ENCODE results near the gene NFKBIZ.
"Not testable (repeated sequence)": the region's sequence is repeated elsewhere in the genome, so short reads cannot be mapped to it uniquely, and the experiment has no call there.

The NFKBIZ gene

GRCh38 chr3:101898752-101899169 lies 49.4 kb downstream of the NFKBIZ start:
- H3K4me3 ChIP-seq (ENCODE audit: low read depth, low read length) = no peak overlapping the region
- DNase-seq (ENCODE audit: low read depth) = no peak
- TF ChIP-seq, protein P1, sequence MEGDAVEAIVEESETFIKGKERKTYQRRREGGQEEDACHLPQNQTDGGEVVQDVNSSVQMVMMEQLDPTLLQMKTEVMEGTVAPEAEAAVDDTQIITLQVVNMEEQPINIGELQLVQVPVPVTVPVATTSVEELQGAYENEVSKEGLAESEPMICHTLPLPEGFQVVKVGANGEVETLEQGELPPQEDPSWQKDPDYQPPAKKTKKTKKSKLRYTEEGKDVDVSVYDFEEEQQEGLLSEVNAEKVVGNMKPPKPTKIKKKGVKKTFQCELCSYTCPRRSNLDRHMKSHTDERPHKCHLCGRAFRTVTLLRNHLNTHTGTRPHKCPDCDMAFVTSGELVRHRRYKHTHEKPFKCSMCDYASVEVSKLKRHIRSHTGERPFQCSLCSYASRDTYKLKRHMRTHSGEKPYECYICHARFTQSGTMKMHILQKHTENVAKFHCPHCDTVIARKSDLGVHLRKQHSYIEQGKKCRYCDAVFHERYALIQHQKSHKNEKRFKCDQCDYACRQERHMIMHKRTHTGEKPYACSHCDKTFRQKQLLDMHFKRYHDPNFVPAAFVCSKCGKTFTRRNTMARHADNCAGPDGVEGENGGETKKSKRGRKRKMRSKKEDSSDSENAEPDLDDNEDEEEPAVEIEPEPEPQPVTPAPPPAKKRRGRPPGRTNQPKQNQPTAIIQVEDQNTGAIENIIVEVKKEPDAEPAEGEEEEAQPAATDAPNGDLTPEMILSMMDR (conservative IDR thresholded peaks at IDR 0.05; ENCODE audit: low read depth, low read length) = no peak

- H3K4me3 ChIP-seq (ENCODE audit: low read depth, low read length) = no peak overlapping the region
- TF ChIP-seq, protein P1 (conservative IDR thresholded peaks at IDR 0.05; ENCODE audit: low read depth, low read length) = no peak
- DNase-seq (ENCODE audit: low read depth) = no peak
Measured at GRCh38 chr3:101900316-101900715, 51.0 kb downstream of the NFKBIZ start.

DNA sequence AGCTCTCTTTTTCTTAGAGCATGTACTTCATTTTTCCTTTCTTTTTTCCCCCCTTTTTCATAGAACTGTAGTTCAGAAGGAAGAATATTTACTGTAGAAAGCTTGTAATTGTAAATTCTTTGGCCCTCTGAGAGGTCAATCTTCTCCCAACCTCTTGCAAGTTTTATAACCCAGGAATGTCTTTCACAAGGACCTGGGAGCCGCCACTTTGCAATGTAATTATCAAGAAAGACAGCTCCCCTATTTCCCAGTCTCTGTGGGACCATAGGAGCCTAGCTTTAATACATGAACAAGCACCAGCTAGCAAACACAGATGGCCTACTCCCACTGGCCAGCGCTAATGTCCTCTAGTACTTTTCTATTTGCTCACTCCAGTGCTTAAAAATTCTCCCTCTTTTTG lies 51.4 kb downstream of the NFKBIZ start:
- peak; percentile 37 for DNase-seq (ENCODE audit: low read depth)
- no peak overlapping the region for H3K4me3 ChIP-seq (ENCODE audit: low read depth, low read length)
- TF ChIP-seq, protein P1 (conservative IDR thresholded peaks at IDR 0.05; ENCODE audit: low read depth, low read length) = no peak

GRCh38 chr3:101902041-101902440 lies 52.7 kb downstream of the NFKBIZ start:
- TF ChIP-seq, protein P1 (conservative IDR thresholded peaks at IDR 0.05; ENCODE audit: low read depth, low read length) = no peak
- peak; percentile 95 for DNase-seq (ENCODE audit: low read depth)
- no peak overlapping the region for H3K4me3 ChIP-seq (ENCODE audit: low read depth, low read length)

DNA sequence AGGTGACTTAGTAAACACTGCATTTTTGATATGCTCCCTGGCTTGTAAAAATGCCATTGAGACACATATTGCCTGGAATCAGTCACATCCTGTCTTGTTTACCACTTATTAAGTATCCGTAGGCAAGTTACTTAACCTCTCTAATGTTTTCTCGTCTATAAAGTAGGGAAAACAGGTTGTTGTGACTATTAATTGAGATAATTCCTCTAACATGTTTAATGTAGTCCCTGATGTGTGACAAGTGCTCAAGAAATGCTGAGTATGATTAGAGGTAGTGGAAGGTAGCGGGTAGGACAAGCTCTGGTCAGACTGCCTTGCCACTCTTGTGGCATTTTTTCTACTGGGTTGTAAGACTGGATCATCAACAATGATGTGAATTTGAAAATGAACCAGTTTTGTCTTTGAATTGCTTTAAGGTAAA lies 54.1 kb downstream of the NFKBIZ start:
- DNase-seq (ENCODE audit: low read depth) = peak; percentile 43
- TF ChIP-seq, protein P1 (conservative IDR thresholded peaks at IDR 0.05; ENCODE audit: low read depth, low read length) = no peak
- no peak overlapping the region for H3K4me3 ChIP-seq (ENCODE audit: low read depth, low read length)

DNA sequence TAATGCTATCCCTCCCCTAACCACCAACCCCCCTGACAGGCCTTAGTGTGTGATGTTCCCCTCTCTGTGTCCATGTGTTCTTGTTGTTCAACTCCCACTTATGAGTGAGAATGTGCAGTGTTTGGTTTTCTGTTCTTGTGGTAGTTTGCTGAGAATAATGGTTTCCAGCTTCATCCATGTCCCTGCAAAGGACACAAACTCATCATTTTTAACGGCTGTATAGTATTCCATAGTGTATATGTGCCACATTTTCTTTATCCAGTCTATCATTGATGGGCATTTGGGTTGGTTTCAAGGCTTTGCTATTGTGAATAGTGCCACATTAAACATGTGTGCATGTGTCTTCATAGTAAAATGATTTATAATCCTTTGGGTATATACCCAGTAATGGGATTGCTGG lies 56.3 kb downstream of the NFKBIZ start:
- H3K4me3 ChIP-seq (ENCODE audit: low read depth, low read length); DNase-seq (ENCODE audit: low read depth): not testable (repeated sequence)
